ENCODE data around the gene VPS39.

- TF ChIP-seq, protein P1, sequence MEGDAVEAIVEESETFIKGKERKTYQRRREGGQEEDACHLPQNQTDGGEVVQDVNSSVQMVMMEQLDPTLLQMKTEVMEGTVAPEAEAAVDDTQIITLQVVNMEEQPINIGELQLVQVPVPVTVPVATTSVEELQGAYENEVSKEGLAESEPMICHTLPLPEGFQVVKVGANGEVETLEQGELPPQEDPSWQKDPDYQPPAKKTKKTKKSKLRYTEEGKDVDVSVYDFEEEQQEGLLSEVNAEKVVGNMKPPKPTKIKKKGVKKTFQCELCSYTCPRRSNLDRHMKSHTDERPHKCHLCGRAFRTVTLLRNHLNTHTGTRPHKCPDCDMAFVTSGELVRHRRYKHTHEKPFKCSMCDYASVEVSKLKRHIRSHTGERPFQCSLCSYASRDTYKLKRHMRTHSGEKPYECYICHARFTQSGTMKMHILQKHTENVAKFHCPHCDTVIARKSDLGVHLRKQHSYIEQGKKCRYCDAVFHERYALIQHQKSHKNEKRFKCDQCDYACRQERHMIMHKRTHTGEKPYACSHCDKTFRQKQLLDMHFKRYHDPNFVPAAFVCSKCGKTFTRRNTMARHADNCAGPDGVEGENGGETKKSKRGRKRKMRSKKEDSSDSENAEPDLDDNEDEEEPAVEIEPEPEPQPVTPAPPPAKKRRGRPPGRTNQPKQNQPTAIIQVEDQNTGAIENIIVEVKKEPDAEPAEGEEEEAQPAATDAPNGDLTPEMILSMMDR (conservative IDR thresholded peaks at IDR 0.05; ENCODE audit: low read depth, low read length): no peak
- no peak for TF ChIP-seq EZH2 (IDR thresholded peaks at IDR 0.05; ENCODE audit: borderline replicate concordance, low read depth, low read length, poor library complexity, severe bottlenecking)
Measured at GRCh38 chr15:42135351-42135750, 72.8 kb downstream of the VPS39 start.
